IMR-90 (cell line): ENCODE measurements around the gene UAP1. TPM values are rescaled to one million over a fixed set of nuclear protein-coding genes. Genes with fewer than 3 reads are reported as not detected.

Experiments used
- ATAC-seq: fragments of 200-7000 bp; cut with Tn5 transposase; 2 replicates; pipeline ENCODE4 v1.9.1; 2020; ENCODE audit warnings: low read depth, mild to moderate bottlenecking, moderate library complexity
- BruUV-seq: library from RNA; stranded (reverse); fragments of 400-500 nt; replicated peaks from 2 replicates; lab custom pipeline; 2021; lab: Mats Ljungman, UMichigan
- CTCF ChIA-PET: fragments of 300-600 bp; formaldehyde crosslinking; extraction: SDS; loops from one replicate; lab custom pipeline; 2021; ENCODE audit warnings: antibody characterized with exemption; lab: Yijun Ruan, JAX
- POLR2A ChIA-PET: fragments of 300-600 bp; sonication (Branson Sonifier 250); formaldehyde crosslinking; loops from one replicate; lab custom pipeline; 2022; ENCODE audit warnings: antibody characterized with exemption; ENCODE audit not compliant: unreplicated experiment; lab: Charles Lee
- DNase-seq: peaks from one replicate; pipeline ENCODE4 v3.0.0; 2013
- H2AFZ ChIP-seq: replicated peaks from 2 replicates; pipeline ENCODE3; 2013; ENCODE audit warnings: low read length, mild to moderate bottlenecking; ENCODE audit not compliant: poor library complexity
- H2AK5ac ChIP-seq: 2 replicates; pipeline ENCODE4 v1.6.1; 2013; ENCODE audit warnings: low read depth, low read length, inconsistent platforms
- H2AK9ac ChIP-seq: replicated peaks from 2 replicates; pipeline ENCODE3; 2013; ENCODE audit warnings: mild to moderate bottlenecking, low read depth, low read length, moderate library complexity; ENCODE audit not compliant: poor library complexity
- H2BK120ac ChIP-seq: 2 replicates; pipeline ENCODE4 v1.6.1; 2013; ENCODE audit warnings: low read depth, low read length, inconsistent platforms
- H2BK15ac ChIP-seq: 3 replicates; pipeline ENCODE4 v1.6.1; 2013; ENCODE audit warnings: low read depth, low read length, inconsistent platforms
- H2BK20ac ChIP-seq: 2 replicates; pipeline ENCODE4 v1.6.1; 2013; ENCODE audit warnings: low read depth, mild to moderate bottlenecking, inconsistent platforms, low read length, moderate library complexity
- H2BK5ac ChIP-seq: 2 replicates; pipeline ENCODE4 v1.6.1; 2013; ENCODE audit warnings: mild to moderate bottlenecking, low read depth, low read length, inconsistent platforms; ENCODE audit not compliant: poor library complexity, severe bottlenecking
- H3K14ac ChIP-seq: replicated peaks from 2 replicates; pipeline ENCODE4 v1.6.1; 2013; ENCODE audit warnings: low read depth, low read length, inconsistent platforms
- H3K18ac ChIP-seq: 2 replicates; pipeline ENCODE4 v1.6.1; 2013; ENCODE audit warnings: low read depth, low read length, control low read depth
- H3K23ac ChIP-seq: 2 replicates; pipeline ENCODE4 v1.6.1; 2013; ENCODE audit warnings: low read depth, low read length, inconsistent platforms
- H3K27ac ChIP-seq: 2 replicates; pipeline ENCODE4 v1.5.1; 2013; ENCODE audit warnings: mild to moderate bottlenecking, control low read depth, low read length; ENCODE audit not compliant: insufficient read depth
- H3K27me3 ChIP-seq: 2 replicates; pipeline ENCODE4 v1.6.1; 2013; ENCODE audit warnings: low read length; ENCODE audit not compliant: control insufficient read depth, insufficient read depth
- H3K36me3 ChIP-seq: 2 replicates; pipeline ENCODE4 v1.6.1; 2013; ENCODE audit warnings: low read length, mixed read lengths; ENCODE audit not compliant: control insufficient read depth, insufficient read depth
- H3K4ac ChIP-seq: 2 replicates; pipeline ENCODE4 v1.6.1; 2013; ENCODE audit warnings: low read depth, low read length, inconsistent platforms
- H3K4me1 ChIP-seq: 2 replicates; pipeline ENCODE4 v1.6.1; 2013; ENCODE audit warnings: low read length, mixed read lengths; ENCODE audit not compliant: control insufficient read depth, insufficient read depth
- H3K4me2 ChIP-seq: 2 replicates; pipeline ENCODE4 v1.6.1; 2013; ENCODE audit warnings: low read depth, mild to moderate bottlenecking, control low read depth, low read length, moderate library complexity
- H3K4me3 ChIP-seq: 2 replicates; pipeline ENCODE4 v1.5.1; 2013; ENCODE audit warnings: low read depth, mild to moderate bottlenecking, control low read depth, low read length, moderate library complexity; ENCODE audit not compliant: insufficient read depth
- H3K56ac ChIP-seq: 2 replicates; pipeline ENCODE4 v1.6.1; 2013; ENCODE audit warnings: low read length, inconsistent platforms; ENCODE audit not compliant: insufficient read depth; ENCODE audit errors: extremely low read depth
- H3K79me1 ChIP-seq, 2 experiments: 2 replicates each; pipeline ENCODE4 v1.6.1; 2013; ENCODE audit warnings: low read length in 2 of 2, inconsistent platforms in 1 of 2, low read depth in 1 of 2
- H3K9ac ChIP-seq: 2 replicates; pipeline ENCODE4 v1.6.1; 2013; ENCODE audit warnings: low read depth, low read length, control low read depth
- H3K9me1 ChIP-seq: 2 replicates; pipeline ENCODE4 v1.6.1; 2013; ENCODE audit warnings: low read length, inconsistent platforms; ENCODE audit not compliant: insufficient read depth
- H3K9me3 ChIP-seq: 2 replicates; pipeline ENCODE4 v1.6.1; 2013; ENCODE audit warnings: low read length; ENCODE audit not compliant: control insufficient read depth, insufficient read depth
- H4K20me1 ChIP-seq: 2 replicates; pipeline ENCODE4 v1.6.1; 2013; ENCODE audit warnings: low read length, inconsistent platforms; ENCODE audit not compliant: insufficient read depth
- H4K5ac ChIP-seq: 2 replicates; pipeline ENCODE4 v1.6.1; 2013; ENCODE audit warnings: mild to moderate bottlenecking, low read depth, low read length, control low read depth
- H4K8ac ChIP-seq, 2 experiments: 2 replicates each; pipeline ENCODE4 v1.6.1; 2013; ENCODE audit warnings: low read depth in 2 of 2, low read length in 2 of 2, control low read depth in 1 of 2, inconsistent platforms in 1 of 2
- H4K91ac ChIP-seq: 2 replicates; pipeline ENCODE4 v1.6.1; 2013; ENCODE audit warnings: low read depth, low read length, inconsistent platforms; ENCODE audit not compliant: insufficient read depth
- MAFK ChIP-seq: IDR thresholded peaks from 2 replicates; pipeline ENCODE4 v1.6.1; 2012; ENCODE audit warnings: low read depth, low read length, improper control_type of control experiment
- MXI1 ChIP-seq: IDR thresholded peaks from 2 replicates; pipeline ENCODE4 v1.6.1; 2012; ENCODE audit warnings: low read depth, mild to moderate bottlenecking, low read length, moderate library complexity, borderline replicate concordance
- NFE2L2 ChIP-seq: fragments of 150-350 bp; IDR thresholded peaks from 2 replicates; pipeline ENCODE4 v1.6.1; 2016; ENCODE audit warnings: low read depth, mild to moderate bottlenecking, low read length
- RCOR1 ChIP-seq: IDR thresholded peaks from 2 replicates; pipeline ENCODE4 v1.6.1; 2012; ENCODE audit warnings: mild to moderate bottlenecking, low read length, improper control_type of control experiment; ENCODE audit not compliant: insufficient replicate concordance
- SMC3 ChIP-seq: fragments of 150-350 bp; IDR thresholded peaks from 2 replicates; pipeline ENCODE4 v1.6.1; 2016; ENCODE audit warnings: low read depth, mild to moderate bottlenecking, antibody characterized with exemption, low read length, moderate library complexity
- WGBS, 2 experiments: methylation state at CpG; one replicate each; pipeline versions ENCODE4 v1.1.5 to v1.1.7; 2013; ENCODE audit warnings: missing lambda C conversion rate in 2 of 2; ENCODE audit not compliant: insufficient read length in 1 of 2; ENCODE audit errors: extremely low coverage in 2 of 2; 5-methylcytosine and 5-hydroxymethylcytosine counted together
- dilution Hi-C: fragments of 300-500 bp; cut with HindIII; formaldehyde crosslinking; loops from one replicate; pipeline ENCODE4 v1.14.3; 2018; ENCODE audit warnings: low sequenced_read_pairs; ENCODE audit not compliant: unreplicated experiment
- in situ Hi-C: fragments of 300-500 bp; cut with MboI; formaldehyde crosslinking; loops from 3 replicates; pipeline ENCODE4 v1.14.3; 2019; ENCODE audit warnings: low sequenced_read_pairs, inconsistent platforms, mixed read lengths
- intact Hi-C: fragments of 100-400 bp; cut with micrococcal nuclease; formaldehyde crosslinking; loops from 2 replicates; pipeline ENCODE4 v1.10.0; 2022
- polyA plus RNA-seq, 3 experiments: library from polyadenylated mRNA; depleted of rRNA; stranded (reverse); fragments of >200 nt; gene quantifications; 2 replicates each; pipeline ENCODE4 v1.2.3, GENCODE V29; 2012; ENCODE audit warnings: low replicate concordance in 1 of 3
- total RNA-seq: library from RNA; depleted of rRNA; stranded (reverse); fragments of >200 nt; gene quantifications from 2 replicates; pipeline ENCODE4 v1.2.3, GENCODE V29; 2012
- TF ChIP-seq, protein P1 (sequence below): fragments of 150-350 bp; IDR thresholded peaks from 2 replicates; pipeline ENCODE4 v1.6.1; 2016; ENCODE audit warnings: low read depth, mild to moderate bottlenecking, low read length, moderate library complexity, borderline replicate concordance

The UAP1 gene
- total and polyA plus RNA-seq, 2 of the 4 experiments (the other 2 are of a cell fraction) = 93.4 to 196 TPM

GRCh38 chr1:162609306-162609705 is 47.8 kb downstream of the UAP1 start:
- Histone ChIP-seq H3K4me1 (peaks cover 8% of the 10 kb centered on the region), H4K5ac (no peak overlapping the region), H2BK15ac (no peak overlapping the region), H3K27me3 (no peaks in the 10 kb centered on the region), H3K9me1 (peaks cover 10% of the 10 kb centered on the region; the same call in 1 of the 2 replicates), H3K4me3 (no peak overlapping the region), H3K27ac (no peak overlapping the region), H3K4ac (no peak overlapping the region), H3K9me3 (no peaks in the 10 kb centered on the region), H2BK5ac (no peak overlapping the region), H3K9ac (no peak overlapping the region), H3K23ac (no peak overlapping the region), H2AFZ (no peak overlapping the region), H3K56ac (no peak overlapping the region), H3K14ac (no peak overlapping the region), H2AK9ac (no peak overlapping the region), H4K20me1 (peaks cover 3% of the 10 kb centered on the region; the same call in 1 of the 2 replicates), H2AK5ac (no peak overlapping the region), H4K8ac (no peak overlapping the region), H3K79me1 (peaks cover 0 to 16% of the 10 kb centered on the region in 2 experiments; a peak in 2 of 4 replicates), H3K4me2 (no peak overlapping the region), H3K36me3 (no peaks in the 10 kb centered on the region; the same call in 1 of the 2 replicates), H4K91ac (no peak overlapping the region), H2BK20ac (no peak overlapping the region), H3K18ac (no peak overlapping the region), H2BK120ac (no peak overlapping the region)
- ATAC-seq (no peak), DNase-seq (no peak)
- no TSS peak for BruUV-seq
- dilution Hi-C loops (no loop called here), intact Hi-C loops (no loop called here), in situ Hi-C loops (no loop called here)
- POLR2A ChIA-PET = no interaction called here
- CTCF ChIA-PET = interaction anchor here (1.4 kb wide), 1 partner anchor 191 kb away, joined by 4 read pairs; no protein-coding TSS in a partner anchor
- TF ChIP-seq RCOR1 (no peak), NFE2L2 (no peak), MAFK (no peak), MXI1 (no peak), SMC3 (no peak)
- TF ChIP-seq, protein P1, sequence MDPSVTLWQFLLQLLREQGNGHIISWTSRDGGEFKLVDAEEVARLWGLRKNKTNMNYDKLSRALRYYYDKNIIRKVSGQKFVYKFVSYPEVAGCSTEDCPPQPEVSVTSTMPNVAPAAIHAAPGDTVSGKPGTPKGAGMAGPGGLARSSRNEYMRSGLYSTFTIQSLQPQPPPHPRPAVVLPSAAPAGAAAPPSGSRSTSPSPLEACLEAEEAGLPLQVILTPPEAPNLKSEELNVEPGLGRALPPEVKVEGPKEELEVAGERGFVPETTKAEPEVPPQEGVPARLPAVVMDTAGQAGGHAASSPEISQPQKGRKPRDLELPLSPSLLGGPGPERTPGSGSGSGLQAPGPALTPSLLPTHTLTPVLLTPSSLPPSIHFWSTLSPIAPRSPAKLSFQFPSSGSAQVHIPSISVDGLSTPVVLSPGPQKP = no peak
- 100% methylated on average over 2 of the region's 2 CpGs; no CpG with 5 or more reads in 1 of the 2 experiments for WGBS, 2 experiments
